ENCODE data around the gene KLHL21.

DNA sequence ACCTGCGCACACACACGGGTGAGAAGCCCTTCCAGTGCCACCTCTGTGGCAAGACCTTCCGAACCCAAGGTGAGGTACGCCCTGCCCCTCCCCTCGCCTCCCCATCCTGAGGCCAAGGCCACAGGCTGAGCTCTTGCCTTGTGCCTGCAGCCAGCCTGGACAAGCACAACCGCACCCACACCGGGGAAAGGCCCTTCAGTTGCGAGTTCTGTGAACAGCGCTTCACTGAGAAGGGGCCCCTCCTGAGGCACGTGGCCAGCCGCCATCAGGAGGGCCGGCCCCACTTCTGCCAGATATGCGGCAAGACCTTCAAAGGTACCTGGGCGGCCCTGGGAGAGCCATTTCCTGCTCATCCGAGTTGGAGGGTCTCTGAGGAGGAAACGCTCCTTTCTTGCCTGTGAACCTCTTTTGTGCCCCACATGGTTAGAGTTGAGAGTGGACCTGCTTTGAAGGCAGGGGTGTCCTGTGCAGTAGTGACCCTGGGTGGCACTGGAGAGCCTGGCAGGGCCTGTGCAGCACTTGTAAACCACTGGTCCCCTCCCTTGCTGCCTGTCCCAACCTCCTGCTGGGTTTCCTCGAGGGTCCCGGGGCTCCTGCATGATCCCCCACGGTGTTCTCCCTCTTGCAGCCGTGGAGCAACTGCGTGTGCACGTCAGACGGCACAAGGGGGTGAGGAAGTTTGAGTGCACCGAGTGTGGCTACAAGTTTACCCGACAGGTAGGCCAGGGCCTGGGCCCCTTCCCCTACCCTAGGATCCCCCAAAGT lies 14.4 kb downstream of the KLHL21 start:
- TF ChIP-seq, protein P1, sequence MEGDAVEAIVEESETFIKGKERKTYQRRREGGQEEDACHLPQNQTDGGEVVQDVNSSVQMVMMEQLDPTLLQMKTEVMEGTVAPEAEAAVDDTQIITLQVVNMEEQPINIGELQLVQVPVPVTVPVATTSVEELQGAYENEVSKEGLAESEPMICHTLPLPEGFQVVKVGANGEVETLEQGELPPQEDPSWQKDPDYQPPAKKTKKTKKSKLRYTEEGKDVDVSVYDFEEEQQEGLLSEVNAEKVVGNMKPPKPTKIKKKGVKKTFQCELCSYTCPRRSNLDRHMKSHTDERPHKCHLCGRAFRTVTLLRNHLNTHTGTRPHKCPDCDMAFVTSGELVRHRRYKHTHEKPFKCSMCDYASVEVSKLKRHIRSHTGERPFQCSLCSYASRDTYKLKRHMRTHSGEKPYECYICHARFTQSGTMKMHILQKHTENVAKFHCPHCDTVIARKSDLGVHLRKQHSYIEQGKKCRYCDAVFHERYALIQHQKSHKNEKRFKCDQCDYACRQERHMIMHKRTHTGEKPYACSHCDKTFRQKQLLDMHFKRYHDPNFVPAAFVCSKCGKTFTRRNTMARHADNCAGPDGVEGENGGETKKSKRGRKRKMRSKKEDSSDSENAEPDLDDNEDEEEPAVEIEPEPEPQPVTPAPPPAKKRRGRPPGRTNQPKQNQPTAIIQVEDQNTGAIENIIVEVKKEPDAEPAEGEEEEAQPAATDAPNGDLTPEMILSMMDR (IDR thresholded peaks at IDR 0.05): no peak
- no peak for TF ChIP-seq EP300 (IDR thresholded peaks at IDR 0.05)
- no peak for TF ChIP-seq POLR2A (IDR thresholded peaks at IDR 0.05)
